Fibroblast of the aortic adventitia (primary cell): ENCODE results near the gene PRRC2C. TPM values are rescaled to one million over a fixed set of nuclear protein-coding genes. Genes with fewer than 3 reads are reported as not detected.
"Not testable (repeated sequence)": the region's sequence is repeated elsewhere in the genome, so short reads cannot be mapped to it uniquely, and the experiment has no call there.

Experiments
- DNase-seq: peaks from one replicate; pipeline ENCODE4 v3.0.0-alpha.2; 2010; ENCODE audit warnings: low read depth
- H3K4me3 ChIP-seq: 2 replicates; pipeline ENCODE4 v1.5.1; 2011; ENCODE audit warnings: low read depth, mild to moderate bottlenecking, control low read depth, low read length, moderate library complexity
- total RNA-seq: library from RNA; depleted of rRNA; stranded (reverse); fragments of >200 nt; gene quantifications from 2 replicates; pipeline ENCODE4 v1.2.3, GENCODE V29; 2012; ENCODE audit warnings: low replicate concordance
- TF ChIP-seq, protein P1 (sequence below): IDR thresholded peaks from 2 replicates; pipeline ENCODE4 v1.5.1; 2011; ENCODE audit warnings: mild to moderate bottlenecking, low read length, control low read depth, inconsistent platforms; ENCODE audit not compliant: insufficient read depth

The PRRC2C gene
- total RNA-seq, result 39.4 and 79.3 TPM in 2 replicates

DNA sequence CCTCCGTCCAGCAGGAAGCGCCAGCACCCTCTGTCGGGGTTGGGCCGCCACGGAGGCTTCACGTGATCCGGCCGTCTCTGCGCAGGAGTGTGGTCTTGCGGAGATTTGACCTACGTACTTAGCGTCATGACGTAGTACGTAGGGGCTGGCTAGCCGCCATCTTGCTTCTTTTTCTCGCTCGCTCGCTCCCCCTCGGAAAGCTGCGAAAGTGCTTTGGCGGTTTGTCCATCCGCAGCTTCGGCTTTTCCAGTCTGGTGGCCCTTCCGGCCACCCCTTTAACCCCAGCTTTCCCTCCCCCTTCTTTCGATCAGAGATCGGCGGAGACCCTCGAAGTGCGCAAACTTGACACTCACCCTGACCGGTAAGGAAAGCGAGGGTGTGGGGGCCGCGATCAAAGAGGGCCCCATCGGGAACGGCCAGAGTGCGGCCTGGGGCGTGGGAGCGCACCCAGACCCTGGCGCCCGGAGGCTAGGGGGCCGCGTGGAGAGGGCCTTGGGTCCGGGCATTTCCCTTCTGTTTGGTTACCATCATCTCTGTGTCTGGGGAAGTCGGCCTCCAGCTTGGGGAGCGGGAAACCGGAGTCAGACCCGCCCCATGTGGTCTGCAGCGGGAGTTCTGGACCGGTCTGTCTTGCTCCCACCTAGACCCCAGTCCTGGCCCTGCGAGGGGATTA, at the start of gene PRRC2C:
PRRC2C (plus strand) TSS at position 156 of the 673 bp plus-strand sequence. CDS start 26,559 bp downstream, outside the sequence.
- peak; percentile 99 for DNase-seq
- H3K4me3 ChIP-seq, result peak within 1 kb of the TSS; percentile 93
- TF ChIP-seq, protein P1, sequence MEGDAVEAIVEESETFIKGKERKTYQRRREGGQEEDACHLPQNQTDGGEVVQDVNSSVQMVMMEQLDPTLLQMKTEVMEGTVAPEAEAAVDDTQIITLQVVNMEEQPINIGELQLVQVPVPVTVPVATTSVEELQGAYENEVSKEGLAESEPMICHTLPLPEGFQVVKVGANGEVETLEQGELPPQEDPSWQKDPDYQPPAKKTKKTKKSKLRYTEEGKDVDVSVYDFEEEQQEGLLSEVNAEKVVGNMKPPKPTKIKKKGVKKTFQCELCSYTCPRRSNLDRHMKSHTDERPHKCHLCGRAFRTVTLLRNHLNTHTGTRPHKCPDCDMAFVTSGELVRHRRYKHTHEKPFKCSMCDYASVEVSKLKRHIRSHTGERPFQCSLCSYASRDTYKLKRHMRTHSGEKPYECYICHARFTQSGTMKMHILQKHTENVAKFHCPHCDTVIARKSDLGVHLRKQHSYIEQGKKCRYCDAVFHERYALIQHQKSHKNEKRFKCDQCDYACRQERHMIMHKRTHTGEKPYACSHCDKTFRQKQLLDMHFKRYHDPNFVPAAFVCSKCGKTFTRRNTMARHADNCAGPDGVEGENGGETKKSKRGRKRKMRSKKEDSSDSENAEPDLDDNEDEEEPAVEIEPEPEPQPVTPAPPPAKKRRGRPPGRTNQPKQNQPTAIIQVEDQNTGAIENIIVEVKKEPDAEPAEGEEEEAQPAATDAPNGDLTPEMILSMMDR, result peak; percentile 79

GRCh38 chr1:171438441-171438840, 46.9 kb upstream of the PRRC2C start:
- H3K4me3 ChIP-seq, result no peak overlapping the region
- DNase-seq, result peak; percentile 99
- TF ChIP-seq, protein P1, result no peak

- not testable (repeated sequence) for DNase-seq, H3K4me3 ChIP-seq
These were observed 45.1 kb upstream of the PRRC2C start for GRCh38 chr1:171440201-171440600.

- peak; percentile 81 for DNase-seq
- H3K4me3 ChIP-seq, result not testable (repeated sequence)
These were observed 43.9 kb upstream of the PRRC2C start for GRCh38 chr1:171441278-171441895.

- DNase-seq, result peak; percentile 25
- TF ChIP-seq, protein P1, result no peak
- H3K4me3 ChIP-seq, result no peak overlapping the region
These were observed 38.9 kb upstream of the PRRC2C start for GRCh38 chr1:171446386-171446785.

DNA sequence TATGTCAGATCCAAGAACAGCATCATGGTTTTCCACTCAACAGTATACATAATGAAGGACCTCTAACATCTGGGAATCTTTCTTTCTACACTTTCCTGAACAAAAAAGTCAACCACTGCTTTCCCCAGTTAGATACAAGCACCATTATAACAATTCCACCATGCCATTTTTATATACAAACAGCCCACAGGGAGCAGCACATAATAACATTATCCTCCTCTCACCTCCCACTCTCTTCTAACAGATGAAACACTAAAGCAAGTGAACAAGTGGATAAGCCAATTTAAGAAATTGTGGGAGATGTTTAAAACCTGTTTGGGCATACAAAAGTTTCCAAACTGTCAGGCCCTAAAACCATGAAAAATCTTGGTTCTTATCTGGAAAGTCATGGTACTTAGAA, 29.4 kb upstream of the PRRC2C start:
- TF ChIP-seq, protein P1, result no peak
- DNase-seq, result no peak
- no peak overlapping the region for H3K4me3 ChIP-seq

DNA sequence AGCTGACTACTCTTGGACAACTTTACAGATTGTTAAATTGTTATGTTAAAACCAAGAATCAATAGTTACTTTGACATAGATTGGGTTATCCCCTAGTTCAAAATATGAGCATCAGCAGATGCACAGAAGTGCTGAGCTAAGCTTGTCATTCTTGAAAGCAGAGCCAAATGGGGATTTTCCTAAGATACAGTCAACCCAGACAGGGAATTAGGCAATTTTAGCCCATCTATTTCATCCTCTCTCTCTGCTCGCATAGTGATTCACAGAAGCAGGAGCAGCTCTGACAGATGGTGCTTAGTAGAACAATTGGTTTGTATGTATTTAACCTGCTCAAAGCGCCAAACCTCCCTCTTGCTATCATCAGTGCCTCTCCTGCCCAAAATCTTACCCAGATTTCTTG, 27.9 kb upstream of the PRRC2C start:
- TF ChIP-seq, protein P1, result no peak

More for the DNA sequence above, 27.9 kb upstream of the PRRC2C start:
- DNase-seq, result peak; percentile 44
- no peak overlapping the region for H3K4me3 ChIP-seq
